Hippocampal formation (tissue), 2 donors: ENCODE results near the gene SCAPER.

ENCODE experiments used
- DNase-seq, 2 donors: peaks; one replicate each; lab custom pipeline; 2025; lab: John Stamatoyannopoulos, UW

The SCAPER gene

DNA sequence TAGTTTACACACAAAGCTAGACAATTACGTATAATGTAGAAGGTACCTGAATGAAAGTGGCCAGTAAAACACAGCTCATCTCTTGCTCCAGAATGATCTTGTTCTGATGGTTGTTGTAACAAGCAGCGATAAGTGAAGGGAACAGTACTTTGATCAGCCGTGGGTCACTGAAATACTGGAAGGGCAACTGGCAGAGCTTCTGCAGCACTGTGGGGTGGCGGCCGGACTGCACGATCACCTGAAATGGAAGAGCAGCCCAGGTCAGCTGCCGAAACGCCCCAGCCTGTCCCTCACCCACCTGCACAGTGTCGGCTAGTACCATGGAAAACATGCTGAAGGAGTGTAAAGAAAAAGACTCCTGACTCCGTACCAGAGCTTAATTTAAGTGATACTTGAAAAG lies 551.2 kb downstream of the SCAPER start:
- no peak for DNase-seq

DNA sequence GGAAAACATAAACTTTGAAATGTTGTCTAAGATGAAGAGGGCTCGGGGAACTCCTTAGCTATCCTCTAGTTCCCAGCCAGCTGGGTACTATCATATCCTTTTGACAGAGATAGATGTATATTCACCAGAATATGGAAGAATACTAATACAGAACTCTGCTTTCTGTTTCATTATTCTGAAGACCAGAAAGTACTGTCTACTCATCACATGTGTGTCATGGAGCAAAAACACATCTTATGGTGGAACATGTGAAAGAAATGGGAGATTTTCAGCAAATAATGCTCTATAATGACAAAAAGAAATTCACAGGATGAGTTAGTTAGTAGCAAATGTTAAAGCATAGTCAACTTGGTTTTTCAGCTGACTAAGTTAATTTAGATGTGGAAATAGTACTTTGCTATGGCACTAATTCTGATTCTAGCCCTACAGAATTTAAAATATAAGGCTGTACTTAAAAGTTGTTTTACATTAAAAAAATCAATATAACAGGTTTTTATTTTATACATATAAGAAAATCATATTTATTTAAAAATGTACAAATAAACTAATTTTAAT lies 552.0 kb downstream of the SCAPER start:
- no peak for DNase-seq

DNA sequence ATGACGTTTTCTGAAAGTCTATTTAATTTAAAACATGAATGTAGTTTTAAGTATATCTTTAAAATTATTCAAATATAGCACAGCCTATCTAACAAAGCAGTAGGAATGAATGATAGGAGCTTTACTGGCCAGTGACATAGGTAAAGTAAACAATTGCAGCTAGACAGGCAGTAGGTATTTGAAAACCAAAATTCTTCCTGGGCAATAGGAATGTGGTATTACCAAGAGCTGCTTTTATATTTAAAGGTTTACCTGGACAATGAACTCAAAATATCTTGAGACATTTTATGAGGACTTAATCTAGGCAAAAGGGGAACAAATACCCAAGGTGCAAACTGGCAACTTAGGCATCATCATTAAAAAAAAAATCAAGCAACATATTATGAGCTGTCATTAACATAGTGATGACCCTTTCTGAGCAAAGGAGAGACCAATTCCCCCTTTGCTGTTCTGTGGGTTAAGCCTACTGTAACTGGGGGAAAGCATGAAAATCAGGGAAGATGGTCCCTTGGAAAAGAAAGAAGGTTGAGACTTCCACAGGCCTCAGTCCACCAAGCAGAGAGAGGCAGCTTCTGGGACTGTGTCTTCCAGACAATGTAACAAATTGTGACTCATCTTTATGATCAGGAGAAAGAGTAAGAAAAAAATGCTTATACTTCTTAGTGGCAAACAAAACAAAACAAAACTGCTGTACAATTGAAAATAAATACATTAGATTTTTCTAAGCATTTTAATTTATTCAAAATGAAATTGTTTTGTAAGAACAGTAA lies 555.7 kb downstream of the SCAPER start:
- no peak for DNase-seq

DNA sequence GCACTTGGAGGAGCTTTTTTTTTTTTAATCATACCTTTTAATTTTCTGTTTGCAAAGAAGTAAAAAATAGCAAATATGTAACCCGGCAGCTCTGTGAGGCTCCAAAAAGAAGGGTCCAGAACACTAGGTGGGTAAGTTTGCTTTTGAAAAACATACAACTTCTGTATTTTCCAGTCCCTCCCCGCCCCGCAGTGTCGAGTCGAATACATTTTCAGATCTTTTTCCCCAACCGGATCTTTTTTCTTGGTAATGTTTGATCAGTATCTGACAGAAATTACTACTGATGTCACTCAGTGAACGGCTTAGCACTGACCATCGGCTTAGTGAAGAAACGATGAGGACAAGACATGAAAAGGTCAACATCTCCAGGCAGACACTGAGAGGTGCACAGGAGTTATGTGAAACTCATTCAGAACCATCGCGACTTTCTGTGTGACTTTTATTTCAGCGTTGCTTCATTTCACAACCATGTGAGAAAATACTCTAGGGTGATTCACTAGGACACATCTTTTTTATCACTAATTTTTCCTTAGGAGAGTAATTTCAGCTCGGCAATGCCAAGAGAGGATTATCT lies 557.6 kb downstream of the SCAPER start:
- DNase-seq: no peak

DNA sequence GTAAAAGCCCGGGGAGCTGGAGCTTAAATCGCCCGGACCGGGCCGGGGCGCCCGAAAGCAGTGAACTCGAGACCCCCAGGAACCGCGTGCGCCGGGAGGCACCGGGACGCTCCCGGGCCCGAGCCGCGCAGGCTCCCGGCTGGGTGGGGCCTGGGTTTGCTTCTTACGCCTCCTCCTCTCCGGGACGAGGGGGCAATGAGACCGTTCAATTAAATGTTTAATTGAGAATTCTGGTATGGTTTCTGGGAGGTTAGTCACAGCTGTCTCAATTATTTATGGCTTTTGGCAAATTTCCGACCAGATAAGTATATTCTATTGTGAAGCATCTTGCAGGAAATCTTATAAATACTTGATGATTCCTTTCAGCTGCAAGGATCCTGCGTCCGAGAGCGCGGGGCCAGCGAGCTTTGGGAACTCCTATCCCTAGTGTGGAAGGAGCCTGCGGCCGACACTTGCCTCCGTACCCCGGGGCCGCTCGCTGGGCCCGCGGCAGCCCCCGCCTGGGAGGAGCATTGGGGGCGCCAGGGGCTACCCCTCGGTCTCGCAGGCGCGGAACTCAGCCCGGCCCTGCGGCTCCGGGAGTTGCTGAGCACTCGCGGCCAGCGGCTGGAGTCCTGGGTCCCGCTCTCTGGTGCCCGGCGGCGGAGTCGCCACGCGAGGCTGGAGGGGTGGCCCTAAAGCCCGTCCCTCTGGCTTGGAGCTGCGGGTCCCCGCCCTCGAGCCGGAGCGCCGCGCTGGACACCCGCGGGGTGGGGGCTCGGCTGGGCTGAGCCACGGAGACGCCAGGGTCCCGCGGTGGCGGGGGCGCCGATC lies 558.3 kb downstream of the SCAPER start:
- DNase-seq: no peak

DNA sequence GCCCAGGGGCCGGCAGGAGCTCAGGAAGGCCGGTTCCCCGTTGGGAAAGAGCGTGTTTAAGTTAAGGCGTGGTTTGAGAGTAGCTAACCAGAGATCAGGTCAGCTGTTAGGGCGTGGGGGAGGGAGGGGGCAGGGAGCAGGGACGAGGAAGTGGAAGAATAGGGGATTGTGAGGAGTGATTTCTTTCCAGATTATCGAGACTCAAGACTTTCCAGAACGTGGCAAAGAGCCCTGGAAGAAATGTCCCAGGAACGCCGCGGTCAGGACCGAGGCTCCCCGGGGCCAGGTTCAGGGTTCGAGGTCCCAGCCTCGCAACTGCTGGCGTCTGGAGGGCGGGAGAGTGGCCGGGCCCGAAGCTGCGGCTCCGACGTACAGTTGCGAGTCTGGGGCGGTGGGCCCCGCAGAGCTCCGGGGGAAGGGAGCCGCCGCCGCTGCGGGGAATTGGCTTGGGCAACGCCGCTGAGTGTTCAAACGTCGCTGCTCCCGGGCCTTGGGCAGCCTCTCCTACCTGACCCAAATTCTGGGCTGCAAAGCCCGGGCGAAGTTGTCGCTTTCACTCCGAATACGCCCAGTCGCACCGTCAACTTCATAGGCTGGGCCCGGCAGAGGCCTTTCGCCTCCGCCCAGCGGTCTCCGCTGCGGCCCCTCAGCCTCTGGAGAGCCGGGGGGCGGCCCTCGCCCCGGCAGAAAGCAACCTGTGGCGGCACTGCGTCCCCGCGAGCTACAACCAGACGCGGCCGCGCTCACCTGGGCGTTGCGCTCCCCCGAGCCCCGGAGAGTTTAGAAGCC lies 559.1 kb downstream of the SCAPER start:
- DNase-seq: no peak

DNA sequence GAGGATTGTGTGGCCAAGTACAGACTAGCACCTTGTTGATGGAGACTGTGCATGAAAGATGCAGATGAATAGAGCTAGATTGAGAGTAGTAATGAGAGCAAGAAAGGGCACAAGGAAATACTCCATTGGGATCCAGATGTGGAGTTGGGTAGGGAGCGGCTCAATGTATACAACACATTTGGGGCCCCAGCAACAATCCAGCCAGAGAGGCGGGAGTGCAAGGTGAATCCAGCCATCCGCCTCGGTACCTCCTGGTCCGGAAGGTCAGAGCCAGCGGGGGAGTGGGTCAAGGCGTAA lies 559.6 kb downstream of the SCAPER start:
- DNase-seq: no peak

DNA sequence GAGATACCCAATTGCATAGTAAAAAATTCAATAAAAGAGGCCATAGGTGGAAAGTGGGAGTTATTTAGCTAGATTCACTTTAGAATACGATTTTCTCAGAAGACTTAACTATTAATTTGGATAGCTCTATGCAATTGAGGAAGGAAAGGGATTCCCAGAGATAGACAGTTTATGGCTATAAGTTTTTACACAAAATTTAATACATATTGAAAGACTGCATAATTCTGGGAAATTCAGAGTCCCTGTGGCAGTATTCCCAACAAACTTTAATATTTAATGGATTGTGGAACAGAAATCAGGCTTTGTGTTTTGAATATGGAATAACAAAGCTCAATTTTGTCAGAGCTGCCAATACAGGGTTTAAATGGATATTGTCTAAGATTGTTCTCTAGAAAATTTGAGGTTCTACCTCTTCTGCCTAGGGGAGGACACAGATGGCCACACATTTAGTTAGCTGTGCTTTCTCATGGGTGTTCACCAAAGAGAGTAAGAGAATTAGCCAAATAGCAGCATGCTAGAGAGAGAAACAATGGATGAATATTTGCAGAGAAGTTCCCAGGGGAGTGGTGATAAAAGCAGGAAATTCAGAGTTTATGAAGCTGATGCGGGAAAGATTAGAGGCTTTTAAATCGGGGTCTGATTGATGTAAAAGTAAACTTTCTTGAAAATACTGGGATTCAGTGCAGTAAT lies 560.1 kb downstream of the SCAPER start:
- DNase-seq: no peak

DNA sequence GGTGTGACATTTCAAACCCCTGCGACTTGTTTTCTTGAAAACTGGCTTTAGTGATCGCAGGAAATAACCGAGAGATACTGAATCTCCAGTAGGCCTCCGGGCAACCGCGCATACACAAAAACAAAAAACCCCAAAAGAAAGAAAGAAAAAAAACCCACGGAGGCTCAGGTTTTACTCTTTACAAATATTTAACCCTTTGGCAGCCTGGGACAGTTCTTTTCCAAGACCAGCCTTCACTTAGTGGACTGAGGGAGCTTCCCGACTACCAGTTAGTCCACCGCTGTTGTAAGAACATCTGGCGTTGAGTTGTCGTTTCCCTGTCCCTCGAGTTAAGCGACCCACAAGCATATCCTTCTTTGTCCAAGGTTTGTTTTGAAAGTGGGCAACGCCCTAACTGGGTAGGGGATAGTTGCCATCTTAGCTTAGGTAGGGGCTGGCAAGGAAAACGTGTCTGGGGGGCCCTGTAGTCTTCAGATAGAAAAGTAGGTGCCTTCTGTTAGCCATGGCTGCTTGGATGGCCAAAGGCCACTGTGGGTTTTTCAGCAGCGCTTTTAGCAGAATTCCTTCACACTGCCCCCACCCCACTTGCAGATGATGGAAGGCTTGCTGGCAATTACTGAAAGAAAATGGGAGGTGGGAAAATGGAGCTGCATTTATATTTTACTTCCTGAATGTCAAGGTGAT lies 561.7 kb downstream of the SCAPER start:
- DNase-seq: no peak

DNA sequence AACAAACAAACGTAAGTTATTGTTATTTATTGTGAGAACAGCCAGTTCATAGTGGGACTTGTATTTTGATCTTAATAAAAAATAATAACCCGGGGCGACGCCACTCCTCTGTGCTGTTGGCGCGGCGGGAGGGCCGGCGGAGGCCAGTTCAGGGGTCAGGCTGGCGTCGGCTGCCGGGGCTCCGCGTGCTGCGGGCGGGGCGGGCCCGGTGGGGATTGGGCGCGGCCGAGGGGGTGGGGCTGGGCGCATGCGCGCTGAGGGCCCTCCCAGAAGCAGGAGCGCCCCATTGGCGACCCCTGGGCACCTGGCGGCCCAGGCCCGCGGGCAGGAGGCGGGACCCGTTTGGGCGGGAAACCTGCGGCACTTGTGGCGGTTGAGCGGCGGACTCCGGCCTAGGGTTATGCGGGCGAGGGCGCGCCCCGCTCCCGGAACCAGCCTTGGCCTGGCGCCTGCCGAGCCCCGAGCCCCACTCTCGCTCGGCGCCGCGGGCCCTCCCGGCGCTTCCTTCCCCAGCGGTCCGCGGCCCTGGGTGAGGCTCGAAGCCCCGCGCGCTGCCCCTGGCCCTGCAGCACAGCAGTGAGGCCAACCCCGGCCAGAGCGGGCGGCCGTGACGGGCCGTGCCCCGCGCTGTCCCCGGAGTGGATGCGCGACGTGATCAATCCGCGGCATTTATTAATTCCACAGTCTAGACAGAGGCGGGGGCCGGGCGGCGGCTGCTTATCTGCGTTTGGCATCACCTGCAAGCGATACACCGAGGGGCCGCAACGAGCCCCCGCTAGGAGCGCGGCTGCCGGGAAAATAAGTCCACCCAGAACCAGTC lies 562.5 kb downstream of the SCAPER start:
- no peak for DNase-seq

DNA sequence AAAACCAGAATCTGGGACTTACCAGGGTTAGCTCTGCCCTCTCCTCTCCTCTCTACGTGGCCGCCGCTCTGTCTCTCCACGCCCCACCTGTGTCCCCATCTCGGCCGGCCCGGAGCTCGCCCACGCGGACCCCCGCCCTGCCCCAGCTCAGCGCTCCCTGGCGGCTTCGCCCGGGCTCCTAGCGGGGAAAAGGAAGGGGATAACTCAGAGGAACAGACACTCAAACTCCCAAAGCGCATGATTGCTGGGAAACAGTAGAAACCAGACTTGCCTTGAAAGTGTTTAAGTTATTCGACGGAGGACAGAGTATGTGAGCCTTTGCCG lies 563.1 kb downstream of the SCAPER start:
- DNase-seq: no peak

DNA sequence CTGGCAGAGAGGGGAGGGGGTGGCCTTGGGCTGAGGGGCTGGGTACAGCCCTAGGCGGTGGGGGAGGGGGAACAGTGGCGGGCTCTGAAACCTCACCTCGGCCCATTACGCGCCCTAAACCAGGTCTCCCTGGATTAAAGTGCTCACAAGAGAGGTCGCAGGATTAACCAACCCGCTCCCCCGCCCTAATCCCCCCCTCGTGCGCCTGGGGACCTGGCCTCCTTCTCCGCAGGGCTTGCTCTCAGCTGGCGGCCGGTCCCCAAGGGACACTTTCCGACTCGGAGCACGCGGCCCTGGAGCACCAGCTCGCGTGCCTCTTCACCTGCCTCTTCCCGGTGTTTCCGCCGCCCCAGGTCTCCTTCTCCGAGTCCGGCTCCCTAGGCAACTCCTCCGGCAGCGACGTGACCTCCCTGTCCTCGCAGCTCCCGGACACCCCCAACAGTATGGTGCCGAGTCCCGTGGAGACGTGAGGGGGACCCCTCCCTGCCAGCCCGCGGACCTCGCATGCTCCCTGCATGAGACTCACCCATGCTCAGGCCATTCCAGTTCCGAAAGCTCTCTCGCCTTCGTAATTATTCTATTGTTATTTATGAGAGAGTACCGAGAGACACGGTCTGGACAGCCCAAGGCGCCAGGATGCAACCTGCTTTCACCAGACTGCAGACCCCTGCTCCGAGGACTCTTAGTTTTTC lies 563.6 kb downstream of the SCAPER start:
- no peak for DNase-seq

DNA sequence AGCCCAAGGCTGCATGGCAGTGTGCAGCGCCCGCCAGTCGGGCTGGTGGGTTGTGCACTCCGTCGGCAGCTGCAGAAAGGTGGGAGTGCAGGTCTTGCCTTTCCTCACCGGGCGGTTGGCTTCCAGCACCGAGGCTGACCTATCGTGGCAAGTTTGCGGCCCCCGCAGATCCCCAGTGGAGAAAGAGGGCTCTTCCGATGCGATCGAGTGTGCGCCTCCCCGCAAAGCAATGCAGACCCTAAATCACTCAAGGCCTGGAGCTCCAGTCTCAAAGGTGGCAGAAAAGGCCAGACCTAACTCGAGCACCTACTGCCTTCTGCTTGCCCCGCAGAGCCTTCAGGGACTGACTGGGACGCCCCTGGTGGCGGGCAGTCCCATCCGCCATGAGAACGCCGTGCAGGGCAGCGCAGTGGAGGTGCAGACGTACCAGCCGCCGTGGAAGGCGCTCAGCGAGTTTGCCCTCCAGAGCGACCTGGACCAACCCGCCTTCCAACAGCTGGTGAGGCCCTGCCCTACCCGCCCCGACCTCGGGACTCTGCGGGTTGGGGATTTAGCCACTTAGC lies 564.3 kb downstream of the SCAPER start:
- no peak for DNase-seq

DNA sequence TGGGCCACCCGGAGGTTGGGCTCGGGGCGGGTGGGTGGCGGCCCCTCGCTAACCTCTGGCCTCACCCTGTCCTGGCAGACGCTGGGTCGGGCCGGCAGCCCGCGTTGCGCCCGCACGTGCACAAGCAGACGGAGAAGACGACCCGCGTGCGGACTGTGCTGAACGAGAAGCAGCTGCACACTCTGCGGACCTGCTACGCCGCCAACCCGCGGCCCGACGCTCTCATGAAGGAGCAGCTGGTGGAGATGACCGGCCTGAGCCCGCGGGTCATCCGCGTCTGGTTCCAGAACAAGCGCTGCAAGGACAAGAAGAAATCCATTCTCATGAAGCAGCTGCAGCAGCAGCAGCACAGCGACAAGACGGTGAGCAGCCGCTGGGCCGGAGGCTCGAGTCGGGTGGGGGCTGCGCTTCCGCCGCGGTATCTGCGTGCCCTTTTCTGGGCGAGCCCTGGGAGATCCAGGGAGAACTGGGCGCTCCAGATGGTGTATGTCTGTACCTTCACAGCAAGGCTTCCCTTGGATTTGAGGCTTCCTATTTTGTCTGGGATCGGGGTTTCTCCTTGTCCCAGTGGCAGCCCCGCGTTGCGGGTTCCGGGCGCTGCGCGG lies 564.8 kb downstream of the SCAPER start:
- no peak for DNase-seq

DNA sequence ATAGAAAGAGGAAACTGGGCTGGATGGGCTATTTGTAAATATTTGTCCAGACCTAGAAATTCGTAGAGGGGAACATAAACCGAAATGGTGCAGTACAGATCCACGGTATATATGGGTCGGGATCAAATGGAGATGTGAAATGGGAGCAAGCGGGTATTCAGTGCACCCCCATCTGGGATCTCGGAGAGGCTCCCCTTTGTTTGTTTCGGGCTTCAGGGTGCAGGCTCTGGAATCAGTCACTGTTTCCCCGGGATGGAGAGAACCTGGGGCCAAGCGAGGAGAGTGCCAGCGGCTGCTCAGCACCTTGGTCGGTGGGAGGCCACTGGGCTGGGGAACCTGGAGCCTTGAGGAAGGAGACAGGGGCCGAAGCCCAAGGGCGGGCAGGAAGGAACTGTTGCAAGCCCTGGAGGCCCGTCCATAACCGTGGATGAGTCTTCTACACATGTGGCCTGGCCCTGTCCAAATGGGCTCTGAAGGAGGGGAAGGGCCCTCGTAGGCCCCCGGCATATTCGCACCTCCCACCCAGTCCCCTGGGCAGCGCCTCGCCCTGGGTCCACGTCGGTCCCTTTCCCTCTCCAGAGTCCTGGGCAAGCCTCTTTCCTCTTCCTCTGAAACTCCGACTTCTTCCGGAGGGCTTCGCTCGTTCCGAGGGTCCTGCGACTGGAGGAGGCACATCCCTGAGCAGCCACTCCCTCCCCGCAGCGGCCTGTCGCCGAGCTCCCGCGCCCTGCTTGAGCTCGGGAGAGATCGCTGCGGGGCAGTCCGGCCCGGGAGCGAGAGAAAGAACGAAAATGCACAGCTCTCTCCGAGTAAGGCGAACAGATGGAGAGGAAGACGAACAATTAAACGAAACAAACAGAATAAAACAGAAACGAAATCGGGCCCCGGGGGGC lies 565.6 kb downstream of the SCAPER start:
- DNase-seq: no peak

DNA sequence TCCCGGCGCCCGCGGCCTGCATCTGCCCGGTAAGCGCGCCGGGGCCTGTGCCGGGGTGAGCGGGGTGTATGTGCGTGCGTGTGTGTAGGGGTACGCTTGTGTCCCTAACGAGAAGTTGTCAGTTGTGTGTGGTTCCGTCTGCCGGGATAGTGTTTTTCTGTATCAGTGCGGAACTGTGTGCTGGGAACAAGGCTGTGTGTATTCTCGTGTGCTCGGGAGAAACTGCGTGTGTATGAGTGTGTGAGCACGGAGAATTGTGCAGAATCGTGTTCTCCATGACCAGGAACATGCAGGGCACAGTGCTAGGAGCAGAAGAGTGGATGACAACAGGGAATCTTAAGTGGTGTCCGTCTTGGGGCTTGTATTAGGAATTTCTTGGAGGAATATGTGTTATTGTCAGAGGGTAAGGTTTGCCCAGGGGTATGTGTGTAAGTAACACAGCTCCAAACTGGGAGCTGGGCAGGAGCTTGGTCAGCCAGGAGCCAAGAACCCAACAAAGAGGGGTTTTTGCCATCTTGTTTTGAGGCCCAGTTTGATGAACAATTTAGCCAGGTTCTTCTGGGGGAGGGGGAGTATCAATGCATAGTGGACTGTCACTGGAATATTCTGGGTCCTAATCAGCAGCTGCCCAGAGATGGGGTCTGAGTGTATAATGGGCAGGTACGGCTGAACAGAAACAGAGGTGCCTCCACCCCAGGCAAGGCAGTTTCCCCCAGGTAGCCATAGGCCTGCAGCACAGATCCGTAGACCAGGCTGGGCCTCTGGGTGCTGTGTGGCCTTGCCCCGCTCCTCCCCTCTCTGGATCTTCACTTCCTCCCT lies 566.4 kb downstream of the SCAPER start:
- no peak for DNase-seq
